Endothelial cell of umbilical vein (primary cell): ENCODE results near the gene MYO15A. TPM values are rescaled to one million over a fixed set of nuclear protein-coding genes. Genes with fewer than 3 reads are reported as not detected.

Experiments used
- BruUV-seq: library from RNA; stranded (reverse); fragments of 400-500 nt; replicated peaks from 2 replicates; lab custom pipeline; 2021; lab: Mats Ljungman, UMichigan
- CTCF ChIA-PET: fragments of 300-600, 350-600 bp; sonication (Branson Sonifier 250); formaldehyde crosslinking; loops from one replicate; lab custom pipeline; 2021; ENCODE audit warnings: antibody characterized with exemption, inconsistent platforms; lab: Charles Lee
- POLR2A ChIA-PET: fragments of 300-600, 350-600 bp; sonication (Branson Sonifier 250); formaldehyde crosslinking; loops from one replicate; lab custom pipeline; 2021; ENCODE audit warnings: antibody characterized with exemption, inconsistent platforms; lab: Charles Lee
- DNase-seq: peaks from one replicate; pipeline ENCODE4 v3.0.0-alpha.2; 2011; ENCODE audit warnings: low read depth, low spot score
- FAIRE-seq: peaks from 2 replicates; lab custom pipeline; 2011; peaks lifted over from hg19 to GRCh38; lab: Jason Lieb, UNC
- H2AFZ ChIP-seq: 2 replicates; pipeline ENCODE4 v1.6.0; 2012; ENCODE audit warnings: low read depth, low read length, control low read depth, inconsistent platforms
- H3K27ac ChIP-seq: 2 replicates; pipeline ENCODE4 v1.5.1; 2011; ENCODE audit warnings: low read depth, mild to moderate bottlenecking, control low read depth, low read length, moderate library complexity; ENCODE audit not compliant: insufficient read depth
- H3K27me3 ChIP-seq, 2 experiments: 2 replicates each; pipeline versions ENCODE4 v1.6.0 to v1.6.1; 2011; ENCODE audit warnings: low read length in 2 of 2, mixed read lengths in 1 of 2; ENCODE audit not compliant: control insufficient read depth in 2 of 2, insufficient read depth in 2 of 2
- H3K36me3 ChIP-seq, 2 experiments: 2 replicates in 1 of 2; 3 replicates in 1 of 2; pipeline ENCODE4 v1.5.1; 2011; ENCODE audit warnings: low read length in 2 of 2, mild to moderate bottlenecking in 1 of 2, moderate library complexity in 1 of 2; ENCODE audit not compliant: control insufficient read depth in 2 of 2, insufficient read depth in 2 of 2; ENCODE audit errors: extremely low read depth in 1 of 2
- H3K4me1 ChIP-seq: 3 replicates; pipeline ENCODE4 v1.5.1; 2011; ENCODE audit warnings: mild to moderate bottlenecking, low read length; ENCODE audit not compliant: control insufficient read depth, insufficient read depth; ENCODE audit errors: extremely low read depth
- H3K4me2 ChIP-seq: 2 replicates; pipeline ENCODE4 v1.6.1; 2011; ENCODE audit warnings: low read length, control low read depth, mixed read lengths; ENCODE audit not compliant: insufficient read depth
- H3K4me3 ChIP-seq, 3 experiments: fragments of 200-600 bp in 1 of 3; sonication (generic), shearing (Covaris generic) in 1 of 3; replicated peaks in 1 of 3; 2 replicates each; pipeline ENCODE4 v1.5.1; 2011 to 2016; ENCODE audit warnings: control low read depth in 3 of 3, low read length in 3 of 3, mild to moderate bottlenecking in 2 of 3, inconsistent platforms in 1 of 3, low read depth in 1 of 3, moderate library complexity in 1 of 3; ENCODE audit not compliant: insufficient read depth in 1 of 3
- H3K79me2 ChIP-seq: 2 replicates; pipeline ENCODE4 v1.6.0; 2012; ENCODE audit warnings: low read length, inconsistent platforms; ENCODE audit not compliant: control insufficient read depth, insufficient read depth
- H3K9ac ChIP-seq: replicated peaks from 2 replicates; pipeline ENCODE3; 2011; ENCODE audit warnings: low read length, control low read depth; ENCODE audit not compliant: insufficient read depth; ENCODE audit errors: extremely low read depth
- H3K9me1 ChIP-seq: replicated peaks from 3 replicates; pipeline ENCODE4 v1.6.0; 2011; ENCODE audit warnings: mild to moderate bottlenecking, low read length; ENCODE audit not compliant: control insufficient read depth, insufficient read depth; ENCODE audit errors: extremely low read depth
- H3K9me3 ChIP-seq: replicated peaks from 2 replicates; pipeline ENCODE4 v1.5.1; 2012; ENCODE audit warnings: low read length, inconsistent platforms; ENCODE audit not compliant: control insufficient read depth, insufficient read depth
- H4K20me1 ChIP-seq: replicated peaks from 2 replicates; pipeline ENCODE3; 2011; ENCODE audit warnings: mild to moderate bottlenecking, low read length; ENCODE audit not compliant: control insufficient read depth, insufficient read depth; ENCODE audit errors: extremely low read depth
- EZH2 ChIP-seq: IDR thresholded peaks from 2 replicates; pipeline ENCODE4 v1.6.1; 2012; ENCODE audit warnings: borderline replicate concordance, low read depth, mild to moderate bottlenecking, moderate library complexity, low read length, inconsistent platforms; ENCODE audit not compliant: severe bottlenecking
- FOS ChIP-seq: IDR thresholded peaks from 2 replicates; pipeline ENCODE4 v1.6.1; 2011; ENCODE audit warnings: mild to moderate bottlenecking, low read length, moderate library complexity, borderline replicate concordance; ENCODE audit not compliant: insufficient read depth
- MAX ChIP-seq: IDR thresholded peaks from 2 replicates; pipeline ENCODE4 v1.6.1; 2011; ENCODE audit not compliant: insufficient read depth, insufficient read length
- MYC ChIP-seq: IDR thresholded peaks from one replicate; pipeline ENCODE4 v1.6.1; 2011; ENCODE audit warnings: mild to moderate bottlenecking, low read depth, low read length
- POLR2A ChIP-seq: IDR thresholded peaks from 2 replicates; pipeline ENCODE4 v1.6.1; 2012; ENCODE audit warnings: low read depth, mild to moderate bottlenecking, control low read depth, low read length
- POLR2AphosphoS5 ChIP-seq: IDR thresholded peaks from 2 replicates; pipeline ENCODE4 v1.6.1; 2012; ENCODE audit warnings: low read depth, mild to moderate bottlenecking, control low read depth, low read length, moderate library complexity; ENCODE audit not compliant: insufficient read depth
- dilution Hi-C: fragments of 300-500 bp; cut with MboI; formaldehyde crosslinking; loops from one replicate; pipeline ENCODE4 v1.15.0; 2019; ENCODE audit warnings: low sequenced_read_pairs; ENCODE audit not compliant: extremely low pct_ligation_motif_present
- intact Hi-C: fragments of 100-400 bp; cut with micrococcal nuclease; formaldehyde crosslinking; loops from one replicate; pipeline ENCODE4 v1.10.0; 2022
- polyA plus RNA-seq, 4 experiments: library from polyadenylated mRNA; depleted of rRNA in 3 of 4; stranded (reverse) in 3 of 4; unstranded in 1 of 4; fragments of >200 nt; gene quantifications; 2 replicates each; pipeline versions ENCODE4 v1.2.1 to v1.2.3, GENCODE V29; 2011 to 2012; ENCODE audit warnings: missing spikeins in 1 of 4
- total RNA-seq: library from RNA; stranded (reverse); gene quantifications from 2 replicates; pipeline ENCODE4 v1.2.3, GENCODE V29; 2021

Gene MYO15A
- total and polyA plus RNA-seq, 2 donors (not counting 3 experiments of a cell fraction or from before 2014, with no cell fraction given), result 0.46 to 0.82 TPM

- BruUV-seq, result no TSS peak
- H3K9me1 ChIP-seq, result no peaks in the 10 kb centered on the region
- no peaks in the 10 kb centered on the region for H4K20me1 ChIP-seq
- H3K4me3 ChIP-seq, result no peak overlapping the region
- DNase-seq, result no peak
- no peak overlapping the region for H3K9ac ChIP-seq
- ChIA-PET CTCF (interaction anchor here (1.2 kb wide), 1 partner anchor 12 kb away, joined by 4 read pairs; no protein-coding TSS in a partner anchor), POLR2A (no interaction called here)
- H3K4me1 ChIP-seq, result no peaks in the 10 kb centered on the region
- TF ChIP-seq FOS (no peak), POLR2AphosphoS5 (no peak), MYC (no peak), MAX (no peak), POLR2A (no peak), EZH2 (no peak)
- H3K36me3 ChIP-seq, result no peaks in the 10 kb centered on the region
- no peaks in the 10 kb centered on the region for H3K9me3 ChIP-seq
- no peak overlapping the region for H3K27ac ChIP-seq
- H3K27me3 ChIP-seq, result no peaks in the 10 kb centered on the region
- intact Hi-C loops, result no loop called here
- dilution Hi-C loops, result no loop called here
- no peaks in the 10 kb centered on the region for H3K79me2 ChIP-seq
- no peak overlapping the region for H3K4me2 ChIP-seq
- no peak overlapping the region for H2AFZ ChIP-seq
- FAIRE-seq, result no peak
Measured at GRCh38 chr17:18121144-18121910, 12.8 kb downstream of the MYO15A start.
